ENCODE results near the gene TASOR2. TPM values are rescaled to one million over a fixed set of nuclear protein-coding genes. Genes with fewer than 3 reads are reported as not detected.

TASOR2 gene
- total RNA-seq, 1 donor from 2014 or later: 20.2 TPM

Other genes with a start within 250 kb of the TASOR2 start
- gene CALML5, start 185.3 kb upstream of the TASOR2 start, total RNA-seq: not detected
- gene CALML3, start 159.9 kb upstream of the TASOR2 start, total RNA-seq: not detected
- gene ASB13, start 18.2 kb upstream of the TASOR2 start, total RNA-seq: 128 TPM
- gene GDI2, start 128.6 kb downstream of the TASOR2 start, total RNA-seq: 113 TPM
- gene ANKRD16, start 205.1 kb downstream of the TASOR2 start, total RNA-seq: 6.6 TPM
- 41.7 TPM for gene FBH1, start 205.4 kb downstream of the TASOR2 start, total RNA-seq